ENCODE results near the gene CRYGN.

CRYGN gene

GRCh38 chr7:151384776-151385625, 54.9 kb downstream of the CRYGN start:
- H3K9ac ChIP-seq (ENCODE audit: low read length), result no peak overlapping the region
- H3K27me3 ChIP-seq (replicated peaks; ENCODE audit: control insufficient read depth, insufficient read depth, low read length), result peaks cover 56% of the 10 kb centered on the region
- H3K4me3 ChIP-seq (ENCODE audit: low read length), result no peak overlapping the region
- peaks cover 4% of the 10 kb centered on the region for H3K9me3 ChIP-seq (ENCODE audit: control insufficient read depth, low read length)
- H3K4me1 ChIP-seq (ENCODE audit: control insufficient read depth, insufficient read depth, low read length), result no peaks in the 10 kb centered on the region
- no peaks in the 10 kb centered on the region for H3K36me3 ChIP-seq (ENCODE audit: control insufficient read depth, insufficient read depth, low read length, severe bottlenecking)
- DNase-seq (ENCODE audit: low read depth), result no peak

- no peaks in the 10 kb centered on the region for H3K4me1 ChIP-seq (ENCODE audit: control insufficient read depth, insufficient read depth, low read length)
- H3K9me3 ChIP-seq (ENCODE audit: control insufficient read depth, low read length), result peaks cover 4% of the 10 kb centered on the region
Observed at GRCh38 chr7:151384352-151384697, 55.6 kb downstream of the CRYGN start.

GRCh38 chr7:151383638-151384351, 56.1 kb downstream of the CRYGN start:
- no peak for DNase-seq (ENCODE audit: low read depth)
- Histone ChIP-seq H3K4me1 (ENCODE audit: control insufficient read depth, insufficient read depth, low read length) (no peaks in the 10 kb centered on the region), H3K27me3 (replicated peaks; ENCODE audit: control insufficient read depth, insufficient read depth, low read length) (peaks cover 48% of the 10 kb centered on the region), H3K9ac (ENCODE audit: low read length) (no peak overlapping the region), H3K9me3 (ENCODE audit: control insufficient read depth, low read length) (peaks cover 4% of the 10 kb centered on the region), H3K4me3 (ENCODE audit: low read length) (no peak overlapping the region), H3K36me3 (ENCODE audit: control insufficient read depth, insufficient read depth, low read length, severe bottlenecking) (no peaks in the 10 kb centered on the region)

More at GRCh38 chr7:151384352-151384697, 55.6 kb downstream of the CRYGN start:
- DNase-seq (ENCODE audit: low read depth), result no peak
- H3K27me3 ChIP-seq (replicated peaks; ENCODE audit: control insufficient read depth, insufficient read depth, low read length), result peaks cover 50% of the 10 kb centered on the region
- no peaks in the 10 kb centered on the region for H3K36me3 ChIP-seq (ENCODE audit: control insufficient read depth, insufficient read depth, low read length, severe bottlenecking)
- H3K9ac ChIP-seq (ENCODE audit: low read length), result no peak overlapping the region
- no peak overlapping the region for H3K4me3 ChIP-seq (ENCODE audit: low read length)

- Histone ChIP-seq H3K9me3 (ENCODE audit: control insufficient read depth, low read length) (peaks cover 4% of the 10 kb centered on the region), H3K4me3 (ENCODE audit: low read length) (no peak overlapping the region), H3K9ac (ENCODE audit: low read length) (no peak overlapping the region), H3K36me3 (ENCODE audit: control insufficient read depth, insufficient read depth, low read length, severe bottlenecking) (peaks cover 8% of the 10 kb centered on the region), H3K4me1 (ENCODE audit: control insufficient read depth, insufficient read depth, low read length) (no peaks in the 10 kb centered on the region), H3K27me3 (replicated peaks; ENCODE audit: control insufficient read depth, insufficient read depth, low read length) (peaks cover 41% of the 10 kb centered on the region)
- DNase-seq (ENCODE audit: low read depth), result no peak
Observed at GRCh38 chr7:151382079-151382885, 57.7 kb downstream of the CRYGN start.

- peaks cover 4% of the 10 kb centered on the region for H3K9me3 ChIP-seq (ENCODE audit: control insufficient read depth, low read length)
- no peak overlapping the region for H3K9ac ChIP-seq (ENCODE audit: low read length)
- H3K36me3 ChIP-seq (ENCODE audit: control insufficient read depth, insufficient read depth, low read length, severe bottlenecking), result peaks cover 15% of the 10 kb centered on the region
- peaks cover 36% of the 10 kb centered on the region for H3K27me3 ChIP-seq (replicated peaks; ENCODE audit: control insufficient read depth, insufficient read depth, low read length)
- no peak overlapping the region for H3K4me3 ChIP-seq (ENCODE audit: low read length)
- H3K4me1 ChIP-seq (ENCODE audit: control insufficient read depth, insufficient read depth, low read length), result no peaks in the 10 kb centered on the region
- DNase-seq (ENCODE audit: low read depth), result no peak
Observed at GRCh38 chr7:151381348-151382078, 58.4 kb downstream of the CRYGN start.

GRCh38 chr7:151381098-151381347, 58.9 kb downstream of the CRYGN start:
- no peak for DNase-seq (ENCODE audit: low read depth)
- Histone ChIP-seq H3K9ac (ENCODE audit: low read length) (no peak overlapping the region), H3K36me3 (ENCODE audit: control insufficient read depth, insufficient read depth, low read length, severe bottlenecking) (peaks cover 20% of the 10 kb centered on the region), H3K4me1 (ENCODE audit: control insufficient read depth, insufficient read depth, low read length) (no peaks in the 10 kb centered on the region), H3K4me3 (ENCODE audit: low read length) (no peak overlapping the region), H3K27me3 (replicated peaks; ENCODE audit: control insufficient read depth, insufficient read depth, low read length) (peaks cover 36% of the 10 kb centered on the region), H3K9me3 (ENCODE audit: control insufficient read depth, low read length) (peaks cover 4% of the 10 kb centered on the region)

- no peak for DNase-seq (ENCODE audit: low read depth)
- no peaks in the 10 kb centered on the region for H3K4me1 ChIP-seq (ENCODE audit: control insufficient read depth, insufficient read depth, low read length)
- peaks cover 36% of the 10 kb centered on the region for H3K27me3 ChIP-seq (replicated peaks; ENCODE audit: control insufficient read depth, insufficient read depth, low read length)
- peaks cover 4% of the 10 kb centered on the region for H3K9me3 ChIP-seq (ENCODE audit: control insufficient read depth, low read length)
- no peak overlapping the region for H3K9ac ChIP-seq (ENCODE audit: low read length)
- H3K36me3 ChIP-seq (ENCODE audit: control insufficient read depth, insufficient read depth, low read length, severe bottlenecking), result peaks cover 25% of the 10 kb centered on the region
- H3K4me3 ChIP-seq (ENCODE audit: low read length), result no peak overlapping the region
Observed at GRCh38 chr7:151380199-151381097, 59.5 kb downstream of the CRYGN start.

- peaks cover 35% of the 10 kb centered on the region for H3K27me3 ChIP-seq (replicated peaks; ENCODE audit: control insufficient read depth, insufficient read depth, low read length)
- H3K4me3 ChIP-seq (ENCODE audit: low read length), result no peak overlapping the region
- H3K4me1 ChIP-seq (ENCODE audit: control insufficient read depth, insufficient read depth, low read length), result no peaks in the 10 kb centered on the region
- H3K36me3 ChIP-seq (ENCODE audit: control insufficient read depth, insufficient read depth, low read length, severe bottlenecking), result peaks cover 27% of the 10 kb centered on the region
- peaks cover 4% of the 10 kb centered on the region for H3K9me3 ChIP-seq (ENCODE audit: control insufficient read depth, low read length)
- H3K9ac ChIP-seq (ENCODE audit: low read length), result no peak overlapping the region
- DNase-seq (ENCODE audit: low read depth), result no peak
Observed at GRCh38 chr7:151379534-151380198, 60.3 kb downstream of the CRYGN start.

- Histone ChIP-seq H3K36me3 (ENCODE audit: control insufficient read depth, insufficient read depth, low read length, severe bottlenecking) (peaks cover 33% of the 10 kb centered on the region), H3K4me3 (ENCODE audit: low read length) (no peak overlapping the region), H3K9ac (ENCODE audit: low read length) (no peak overlapping the region)
Observed at GRCh38 chr7:151379193-151379520, 60.8 kb downstream of the CRYGN start.

More at GRCh38 chr7:151379193-151379520, 60.8 kb downstream of the CRYGN start:
- DNase-seq (ENCODE audit: low read depth), result no peak
- Histone ChIP-seq H3K4me1 (ENCODE audit: control insufficient read depth, insufficient read depth, low read length) (no peaks in the 10 kb centered on the region), H3K27me3 (replicated peaks; ENCODE audit: control insufficient read depth, insufficient read depth, low read length) (peaks cover 30% of the 10 kb centered on the region), H3K9me3 (ENCODE audit: control insufficient read depth, low read length) (peaks cover 1% of the 10 kb centered on the region)

All from adipocyte (in vitro differentiated cells).